Esophagus muscularis mucosa (tissue), 4 donors: ENCODE results near the gene TRIM74.
"Not testable (repeated sequence)": the region's sequence is repeated elsewhere in the genome, so short reads cannot be mapped to it uniquely, and the experiment has no call there.

ENCODE experiments used
- CTCF ChIP-seq, 3 experiments: fragments of 200-600 bp in 2 of 3; fragments of 450-650 bp in 1 of 3; sonication (generic) in 2 of 3; IDR thresholded peaks; one replicate each; pipeline ENCODE4 v1.5.1; 2017 to 2019; ENCODE audit warnings: antibody characterized with exemption in 3 of 3, mild to moderate bottlenecking in 2 of 3, moderate library complexity in 1 of 3
- EP300 ChIP-seq: sonication (generic); formaldehyde crosslinking; IDR thresholded peaks from one replicate; pipeline ENCODE4 v1.6.1; 2017; ENCODE audit warnings: antibody characterized with exemption
- POLR2A ChIP-seq: fragments of 450-650 bp; IDR thresholded peaks from one replicate; pipeline ENCODE4 v1.6.1; 2017; ENCODE audit warnings: antibody characterized with exemption, moderate library complexity, mild to moderate bottlenecking, low read depth
- POLR2AphosphoS5 ChIP-seq, 2 donors: sonication (generic); formaldehyde crosslinking; IDR thresholded peaks; one replicate each; pipeline ENCODE4 v1.6.1; 2017; ENCODE audit warnings: antibody characterized with exemption in 2 of 2

DNA sequence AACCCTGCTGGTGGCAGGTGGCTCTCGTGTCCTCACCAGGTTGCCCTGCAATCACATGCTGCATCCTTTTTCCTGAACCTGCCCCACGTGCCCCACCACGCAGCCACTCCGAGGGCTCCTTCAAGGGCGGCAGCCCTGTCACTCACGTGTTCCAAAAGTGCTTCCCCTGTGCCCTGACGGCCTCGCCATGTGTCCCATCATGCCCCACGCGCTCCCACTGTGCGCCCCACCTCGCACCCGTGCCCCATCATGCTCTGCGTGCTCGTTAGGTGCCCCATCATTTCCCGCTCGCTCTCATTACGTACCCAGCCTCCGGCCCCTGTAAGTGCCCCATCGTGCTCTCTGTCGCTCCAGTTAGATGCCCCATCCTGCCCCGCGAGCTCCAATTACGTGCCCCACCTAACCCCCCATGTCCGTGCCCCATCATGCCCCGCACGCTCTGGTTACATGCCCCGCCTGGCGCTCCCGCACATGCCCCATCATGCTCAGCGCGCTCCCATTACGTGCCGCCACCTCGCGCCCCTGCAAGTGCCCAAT, at the start of gene TRIM74:
- not testable (repeated sequence) for TF ChIP-seq EP300; CTCF (IDR thresholded peaks at IDR 0.05); POLR2AphosphoS5 (IDR thresholded peaks at IDR 0.05); POLR2A
